Heart left ventricle (tissue), 13 donors: ENCODE results near the gene CACNA1S.

ENCODE experiments used
- CTCF ChIP-seq, 12 donors: fragments of 200-600 bp; sonication (generic) in 4 of 12; IDR thresholded peaks; one replicate each; pipeline versions ENCODE4 v1.5.0 to v1.8.0; 2018 to 2022; ENCODE audit warnings: antibody characterized with exemption in 12 of 12, mild to moderate bottlenecking in 5 of 12
- POLR2A ChIP-seq, 2 donors: fragments of 450-650 bp; IDR thresholded peaks; one replicate each; pipeline ENCODE4 v1.6.1; 2017; ENCODE audit warnings: antibody characterized with exemption in 2 of 2, mild to moderate bottlenecking in 2 of 2, moderate library complexity in 2 of 2
- donor health status: ischemic (EF 13 %, LVEDD 7.1; RV severe dilation, severe dysfunction).
- donor health status: DM: no; HTN: yes; CAD: no.
- donor health status: DM: no; HTN: no; CAD: no.
- donor health status: ischemic (EF 25% LVEDD 6.9; RV normal size, moderate dysfunction).
- donor health status: ischemic (EF 25% LVEDD 5.7; RV mildly dilated, moderate dysfunction).
- donor health status: ischemic (EF 35%, LVEDD 5.7; RV mildly dilated, moderate dysfunction).
- donor health status: nonischemic (EF 11% LVEDD 7.7; RV severe dilation, severe dysfunction).
- donor health status: DM: yes; HTN: yes; CAD: no.
- donor health status: PGD.
- donor health status: ischemic (EF 29% LVEDD 5.4; RV normal size, mild dysfunction).
- donor health status: nonischemic (EF 23%, LVEDD 6.1; RV moderate dilation, normal function).

GRCh38 chr1:201076092-201076491 lies 36.1 kb downstream of the CACNA1S start:
- no peak for TF ChIP-seq CTCF (IDR thresholded peaks at IDR 0.05)
- no peak for TF ChIP-seq POLR2A (IDR thresholded peaks at IDR 0.05)
